CD4-positive, alpha-beta T cell (primary cell): ENCODE results near the gene CACNG7. TPM values are rescaled to one million over a fixed set of nuclear protein-coding genes. Genes with fewer than 3 reads are reported as not detected.
A peak's percentile ranks its signal among the peaks of the same experiment; 100 is the strongest.

Experiments used
- ATAC-seq: fragments of 200-7000 bp; cut with Tn5 transposase; one replicate; pipeline ENCODE4 v1.10.0; 2022; ENCODE audit warnings: mild to moderate bottlenecking; ENCODE audit not compliant: poor library complexity
- CTCF ChIA-PET: fragments of 350-600 bp; sonication (Branson Sonifier 250); formaldehyde crosslinking; loops from one replicate; lab custom pipeline; 2021; ENCODE audit warnings: antibody characterized with exemption, inconsistent platforms; lab: Charles Lee
- POLR2A ChIA-PET: fragments of 350-600 bp; sonication (Branson Sonifier 250); formaldehyde crosslinking; loops from one replicate; lab custom pipeline; 2021; ENCODE audit warnings: antibody characterized with exemption, inconsistent platforms; lab: Charles Lee
- DNase-seq, 14 experiments: peaks; one replicate each; pipeline ENCODE4 v3.0.0-alpha.2; 2013 to 2020; ENCODE audit warnings: mixed read lengths in 2 of 14
- H3K27ac ChIP-seq, 2 donors: one replicate each; pipeline versions ENCODE4 v1.5.1 to v1.7.0; 2013; ENCODE audit warnings: low read length in 2 of 2, low read depth in 1 of 2, mild to moderate bottlenecking in 1 of 2
- H3K27me3 ChIP-seq, 2 experiments: 1 replicate in 1 of 2; 2 replicates in 1 of 2; pipeline versions ENCODE4 v1.6.1 to v1.7.0; 2013; ENCODE audit warnings: low read length in 2 of 2, control low read depth in 1 of 2, mild to moderate bottlenecking in 1 of 2, moderate library complexity in 1 of 2; ENCODE audit not compliant: insufficient read depth in 2 of 2, control insufficient read depth in 1 of 2
- H3K36me3 ChIP-seq: one replicate; pipeline ENCODE4 v1.6.1; 2013; ENCODE audit warnings: low read length, control low read depth; ENCODE audit not compliant: insufficient read depth
- H3K4me1 ChIP-seq: one replicate; pipeline ENCODE4 v1.6.1; 2013; ENCODE audit warnings: low read length, control low read depth; ENCODE audit not compliant: insufficient read depth
- H3K4me3 ChIP-seq: one replicate; pipeline ENCODE4 v1.5.1; 2013; ENCODE audit warnings: mild to moderate bottlenecking, low read length, moderate library complexity
- H3K9me3 ChIP-seq, 2 experiments: 1 replicate in 1 of 2; 2 replicates in 1 of 2; pipeline versions ENCODE4 v1.6.1 to v1.7.0; 2013; ENCODE audit warnings: low read length in 2 of 2, mild to moderate bottlenecking in 2 of 2, control low read depth in 1 of 2, moderate library complexity in 1 of 2; ENCODE audit not compliant: control insufficient read depth in 1 of 2, insufficient read depth in 1 of 2
- H3K27ac Mint-ChIP-seq: one replicate; pipeline ENCODE4 v1.8.0; 2020; ENCODE audit warnings: mixed read lengths
- H3K27me3 Mint-ChIP-seq: one replicate; pipeline ENCODE4 v1.8.0; 2021; ENCODE audit warnings: mixed read lengths
- H3K36me3 Mint-ChIP-seq: one replicate; pipeline ENCODE4 v1.8.0; 2021; ENCODE audit warnings: low read depth, mixed read lengths
- H3K4me1 Mint-ChIP-seq: one replicate; pipeline ENCODE4 v1.8.0; 2021; ENCODE audit warnings: low read depth, mixed read lengths
- H3K4me3 Mint-ChIP-seq: one replicate; pipeline ENCODE4 v1.8.0; 2020; ENCODE audit warnings: mild to moderate bottlenecking, mixed read lengths
- H3K9me3 Mint-ChIP-seq: one replicate; pipeline ENCODE4 v1.8.0; 2020; ENCODE audit warnings: mixed read lengths
- intact Hi-C, 2 experiments: fragments of 100-400 bp; cut with DNase I in 1 of 2; cut with micrococcal nuclease in 1 of 2; formaldehyde crosslinking; loops; one replicate each; pipeline versions ENCODE4 v1.15.1 to v1.9.0; 2023 to 2025; cut with DNase I, micrococcal nuclease
- total RNA-seq, 174 experiments: library from RNA in 2 of 174; stranded (reverse) in 2 of 174; gene quantifications; one replicate each; pipeline ENCODE4 v1.2.3 and lab custom pipeline; 2021 to 2026
- TF ChIP-seq, protein P1 (sequence below): fragments of 200-600 bp; IDR thresholded peaks from one replicate; pipeline ENCODE4 v1.8.0; 2022; ENCODE audit warnings: antibody characterized with exemption, mild to moderate bottlenecking

Gene CACNG7
- total RNA-seq, 2 experiments from 2014 or later, result not detected

DNA sequence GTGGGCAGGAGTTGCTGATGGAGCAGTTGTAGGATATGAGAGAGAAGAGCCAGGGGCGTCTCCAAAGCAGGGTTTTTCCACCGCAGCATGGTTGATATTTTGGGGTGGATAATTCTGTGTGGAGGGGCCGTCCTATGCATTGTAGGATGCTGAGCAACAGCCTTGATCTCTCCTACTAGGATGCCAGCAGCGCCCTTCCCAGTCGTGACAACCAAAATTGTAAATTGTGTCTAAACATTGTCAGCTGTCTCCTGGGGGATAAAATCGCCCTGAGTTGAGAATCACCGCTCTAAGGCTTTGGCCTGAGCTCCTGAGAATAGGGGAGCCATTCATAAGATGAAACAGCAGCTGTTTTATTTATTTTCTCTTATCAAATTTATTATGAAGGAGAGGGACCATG lies 57.9 kb downstream of the CACNG7 start:
- Histone ChIP-seq H3K4me1 (no peaks in the 10 kb centered on the region), H3K27me3 (peaks cover 21 to 38% of the 10 kb centered on the region in 2 experiments), H3K36me3 (no peaks in the 10 kb centered on the region), H3K9me3 (no peaks in the 10 kb centered on the region), H3K4me3 (no peak overlapping the region), H3K27ac (no peak overlapping the region)
- intact Hi-C loops, result no loop called here
- no peak overlapping the region for H3K27ac Mint-ChIP-seq
- no peak for DNase-seq
- no peak overlapping the region for H3K4me3 Mint-ChIP-seq
- H3K27me3 Mint-ChIP-seq, result peaks cover 57% of the 10 kb centered on the region
- H3K4me1 Mint-ChIP-seq, result no peaks in the 10 kb centered on the region
- ATAC-seq, result no peak
- POLR2A ChIA-PET, result no interaction called here
- CTCF ChIA-PET, result no interaction called here
- no peaks in the 10 kb centered on the region for H3K9me3 Mint-ChIP-seq
- no peaks in the 10 kb centered on the region for H3K36me3 Mint-ChIP-seq
- TF ChIP-seq, protein P1, sequence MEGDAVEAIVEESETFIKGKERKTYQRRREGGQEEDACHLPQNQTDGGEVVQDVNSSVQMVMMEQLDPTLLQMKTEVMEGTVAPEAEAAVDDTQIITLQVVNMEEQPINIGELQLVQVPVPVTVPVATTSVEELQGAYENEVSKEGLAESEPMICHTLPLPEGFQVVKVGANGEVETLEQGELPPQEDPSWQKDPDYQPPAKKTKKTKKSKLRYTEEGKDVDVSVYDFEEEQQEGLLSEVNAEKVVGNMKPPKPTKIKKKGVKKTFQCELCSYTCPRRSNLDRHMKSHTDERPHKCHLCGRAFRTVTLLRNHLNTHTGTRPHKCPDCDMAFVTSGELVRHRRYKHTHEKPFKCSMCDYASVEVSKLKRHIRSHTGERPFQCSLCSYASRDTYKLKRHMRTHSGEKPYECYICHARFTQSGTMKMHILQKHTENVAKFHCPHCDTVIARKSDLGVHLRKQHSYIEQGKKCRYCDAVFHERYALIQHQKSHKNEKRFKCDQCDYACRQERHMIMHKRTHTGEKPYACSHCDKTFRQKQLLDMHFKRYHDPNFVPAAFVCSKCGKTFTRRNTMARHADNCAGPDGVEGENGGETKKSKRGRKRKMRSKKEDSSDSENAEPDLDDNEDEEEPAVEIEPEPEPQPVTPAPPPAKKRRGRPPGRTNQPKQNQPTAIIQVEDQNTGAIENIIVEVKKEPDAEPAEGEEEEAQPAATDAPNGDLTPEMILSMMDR, result no peak

DNA sequence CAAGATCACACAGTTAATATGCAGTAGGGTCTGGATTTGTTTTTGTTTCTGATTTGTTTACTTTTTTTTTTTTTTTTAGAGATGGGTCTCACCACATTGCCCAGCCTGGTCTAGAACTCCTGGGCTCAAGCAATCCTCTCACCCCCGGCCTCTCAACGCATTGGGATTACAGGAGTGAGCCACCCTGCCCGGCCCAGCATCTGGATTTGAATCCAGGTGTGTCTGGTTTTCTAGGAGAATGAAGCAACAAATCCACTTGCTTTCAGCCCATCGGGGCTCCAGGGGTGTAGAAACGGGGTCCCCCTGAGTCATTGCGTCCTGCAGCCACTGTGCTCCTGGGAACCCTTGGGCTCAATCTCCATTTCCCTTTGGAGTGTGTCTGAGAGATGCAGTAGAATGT lies 60.3 kb downstream of the CACNG7 start:
- Histone ChIP-seq H3K36me3 (no peaks in the 10 kb centered on the region), H3K4me3 (no peak overlapping the region), H3K9me3 (no peaks in the 10 kb centered on the region), H3K27ac (no peak overlapping the region), H3K4me1 (no peaks in the 10 kb centered on the region), H3K27me3 (peaks cover 13 to 32% of the 10 kb centered on the region in 2 experiments)
- intact Hi-C loops, result no loop called here
- H3K27me3 Mint-ChIP-seq, result peaks cover 57% of the 10 kb centered on the region
- ChIA-PET CTCF (no interaction called here), POLR2A (no interaction called here)
- no peaks in the 10 kb centered on the region for H3K36me3 Mint-ChIP-seq
- DNase-seq (no peak), ATAC-seq (no peak)
- no peaks in the 10 kb centered on the region for H3K9me3 Mint-ChIP-seq
- no peaks in the 10 kb centered on the region for H3K4me1 Mint-ChIP-seq
- TF ChIP-seq, protein P1, result no peak
- no peak overlapping the region for H3K27ac Mint-ChIP-seq
- no peak overlapping the region for H3K4me3 Mint-ChIP-seq

DNA sequence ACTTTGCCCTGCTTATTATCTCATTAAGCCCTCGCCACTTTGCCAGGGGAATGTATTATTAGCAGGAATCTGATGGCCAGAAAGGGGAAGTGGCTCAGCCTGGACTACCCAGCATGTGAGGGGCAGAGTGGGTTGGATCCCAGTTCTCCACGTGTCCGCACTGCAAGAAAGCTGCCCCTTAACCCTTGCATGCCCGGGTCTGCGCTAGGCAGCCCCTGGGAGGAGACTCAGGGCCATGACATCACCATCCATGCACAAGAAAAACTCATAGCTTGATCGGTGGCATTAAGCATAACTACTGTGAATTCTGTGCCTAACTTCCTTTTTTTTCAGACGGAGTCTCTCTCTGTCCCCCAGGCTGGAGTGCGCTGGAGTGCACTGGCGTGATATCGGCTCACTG lies 62.6 kb downstream of the CACNG7 start:
- peaks cover 15 to 16% of the 10 kb centered on the region in 2 experiments for H3K27me3 ChIP-seq
- CTCF ChIA-PET, result no interaction called here
- no peak for ATAC-seq
- no peaks in the 10 kb centered on the region for H3K36me3 ChIP-seq
- Mint-ChIP-seq H3K9me3 (no peaks in the 10 kb centered on the region), H3K36me3 (no peaks in the 10 kb centered on the region), H3K4me1 (no peaks in the 10 kb centered on the region), H3K27ac (no peak overlapping the region), H3K27me3 (peaks cover 51% of the 10 kb centered on the region), H3K4me3 (no peak overlapping the region)
- TF ChIP-seq, protein P1, result no peak
- DNase-seq, result peak in 2 of 14 experiments; percentile 17 to 27
- no peak overlapping the region for H3K27ac ChIP-seq
- no peaks in the 10 kb centered on the region for H3K4me1 ChIP-seq
- POLR2A ChIA-PET, result no interaction called here
- H3K4me3 ChIP-seq, result no peak overlapping the region
- intact Hi-C loops, result no loop called here
- H3K9me3 ChIP-seq, result peaks cover 0 to 5% of the 10 kb centered on the region in 2 experiments
